ENCODE results near the gene SGSM1.

DNA sequence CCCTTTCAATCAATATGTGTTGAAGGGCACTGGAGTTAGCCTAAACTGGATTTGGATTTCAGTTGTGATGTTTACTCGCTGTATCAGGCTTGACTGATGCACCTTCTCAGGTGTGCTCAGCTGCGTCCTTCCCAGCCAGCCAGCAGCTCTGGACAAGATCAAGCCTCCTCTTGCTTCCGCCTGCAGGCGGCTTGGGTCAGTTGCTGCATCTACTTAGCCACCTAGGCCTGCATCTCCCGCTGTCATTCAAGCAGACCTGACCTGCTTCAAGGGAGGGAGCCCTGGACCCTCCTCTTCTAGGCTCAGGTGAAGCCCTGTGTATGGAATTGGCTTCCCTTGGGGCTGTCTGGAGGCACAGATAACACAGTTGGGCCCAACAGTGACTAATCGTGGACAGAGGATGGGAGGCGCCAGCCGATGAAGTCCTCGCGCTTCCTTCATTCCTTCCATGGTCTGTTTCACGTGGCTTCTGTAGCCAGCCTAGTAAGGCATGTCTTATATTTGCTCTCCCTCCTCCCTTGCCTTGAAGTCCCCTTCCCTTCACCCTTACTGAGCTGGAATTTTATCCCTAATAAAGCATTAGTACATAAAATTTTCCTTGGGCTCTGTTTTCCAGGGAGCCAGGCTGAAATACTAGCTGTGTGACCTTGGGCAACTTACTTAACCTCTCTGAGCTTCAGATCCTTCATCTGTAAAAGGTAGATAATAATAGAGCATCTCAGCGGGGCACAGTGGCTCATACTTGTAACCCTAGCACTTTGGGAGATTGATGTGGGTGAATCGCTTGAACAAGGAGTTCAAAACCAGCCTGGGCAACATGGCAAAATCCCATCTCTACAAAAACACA is 142.6 kb downstream of the SGSM1 start:
- TF ChIP-seq, protein P1, sequence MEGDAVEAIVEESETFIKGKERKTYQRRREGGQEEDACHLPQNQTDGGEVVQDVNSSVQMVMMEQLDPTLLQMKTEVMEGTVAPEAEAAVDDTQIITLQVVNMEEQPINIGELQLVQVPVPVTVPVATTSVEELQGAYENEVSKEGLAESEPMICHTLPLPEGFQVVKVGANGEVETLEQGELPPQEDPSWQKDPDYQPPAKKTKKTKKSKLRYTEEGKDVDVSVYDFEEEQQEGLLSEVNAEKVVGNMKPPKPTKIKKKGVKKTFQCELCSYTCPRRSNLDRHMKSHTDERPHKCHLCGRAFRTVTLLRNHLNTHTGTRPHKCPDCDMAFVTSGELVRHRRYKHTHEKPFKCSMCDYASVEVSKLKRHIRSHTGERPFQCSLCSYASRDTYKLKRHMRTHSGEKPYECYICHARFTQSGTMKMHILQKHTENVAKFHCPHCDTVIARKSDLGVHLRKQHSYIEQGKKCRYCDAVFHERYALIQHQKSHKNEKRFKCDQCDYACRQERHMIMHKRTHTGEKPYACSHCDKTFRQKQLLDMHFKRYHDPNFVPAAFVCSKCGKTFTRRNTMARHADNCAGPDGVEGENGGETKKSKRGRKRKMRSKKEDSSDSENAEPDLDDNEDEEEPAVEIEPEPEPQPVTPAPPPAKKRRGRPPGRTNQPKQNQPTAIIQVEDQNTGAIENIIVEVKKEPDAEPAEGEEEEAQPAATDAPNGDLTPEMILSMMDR (conservative IDR thresholded peaks at IDR 0.05; ENCODE audit: low read depth, low read length) = no peak
- TF ChIP-seq POLR2A (IDR thresholded peaks at IDR 0.05; ENCODE audit: low read depth, low read length) = no peak

Data from IMR-90 (cell line).